Effector CD8-positive, alpha-beta T cell (primary cell): ENCODE measurements around the gene CA5B.
"Not testable (repeated sequence)": the region's sequence is repeated elsewhere in the genome, so short reads cannot be mapped to it uniquely, and the experiment has no call there.

Experiments used
- DNase-seq: peaks from one replicate; lab custom pipeline; 2025; lab: John Stamatoyannopoulos, UW

The CA5B gene

GRCh38 chrX:15747626-15748173 lies 9.6 kb downstream of the CA5B start:
- no peak for DNase-seq

DNA sequence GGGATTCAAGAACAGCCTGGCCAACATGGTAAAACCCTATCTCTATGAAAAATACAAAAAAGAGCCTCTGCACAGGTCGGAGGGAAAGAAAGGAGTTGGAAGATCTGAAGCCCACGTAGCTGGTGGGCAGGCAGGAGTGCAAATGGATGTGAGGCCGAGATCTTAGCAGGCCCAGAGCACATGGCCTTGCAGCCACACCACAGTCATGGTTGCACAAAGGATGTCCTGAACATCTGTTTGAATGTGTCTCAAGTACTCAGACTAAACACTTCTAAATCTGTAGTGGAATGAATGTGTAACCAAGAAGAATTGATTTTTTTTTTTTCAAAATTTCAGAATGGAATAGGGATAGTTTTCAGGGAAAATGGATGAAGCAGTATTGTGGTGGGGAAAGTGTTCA lies 10.8 kb downstream of the CA5B start:
- DNase-seq, result no peak

GRCh38 chrX:15749642-15750610 lies 11.9 kb downstream of the CA5B start:
- no peak for DNase-seq

- DNase-seq, result no peak
Measured at GRCh38 chrX:15750611-15751154, 12.6 kb downstream of the CA5B start.

GRCh38 chrX:15751155-15751819 lies 13.2 kb downstream of the CA5B start:
- DNase-seq, result no peak

DNA sequence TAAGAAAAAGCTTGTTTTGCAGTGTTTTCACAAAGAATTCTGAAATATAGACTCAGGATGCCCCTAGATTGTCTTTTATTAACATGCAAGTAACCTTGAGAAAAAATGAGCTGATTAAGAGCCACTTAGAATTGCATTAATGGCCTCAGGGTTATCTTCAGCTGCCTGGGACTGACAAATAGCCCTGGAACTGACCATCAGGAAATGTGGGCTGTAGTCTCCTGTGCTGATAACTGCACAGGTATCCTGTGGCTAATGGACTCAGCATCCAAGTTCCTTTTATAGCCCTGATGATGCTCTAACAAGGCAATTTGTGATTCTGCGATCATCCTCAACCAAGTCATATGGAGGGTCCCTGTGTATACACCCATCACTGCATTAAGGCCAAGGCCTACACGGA lies 17.0 kb downstream of the CA5B start:
- DNase-seq, result no peak

GRCh38 chrX:15758140-15758539 lies 20.1 kb downstream of the CA5B start:
- DNase-seq, result no peak

GRCh38 chrX:15759886-15760285 lies 21.8 kb downstream of the CA5B start:
- DNase-seq, result not testable (repeated sequence)

GRCh38 chrX:15761564-15762191 lies 23.6 kb downstream of the CA5B start:
- DNase-seq, result peak; percentile 0

DNA sequence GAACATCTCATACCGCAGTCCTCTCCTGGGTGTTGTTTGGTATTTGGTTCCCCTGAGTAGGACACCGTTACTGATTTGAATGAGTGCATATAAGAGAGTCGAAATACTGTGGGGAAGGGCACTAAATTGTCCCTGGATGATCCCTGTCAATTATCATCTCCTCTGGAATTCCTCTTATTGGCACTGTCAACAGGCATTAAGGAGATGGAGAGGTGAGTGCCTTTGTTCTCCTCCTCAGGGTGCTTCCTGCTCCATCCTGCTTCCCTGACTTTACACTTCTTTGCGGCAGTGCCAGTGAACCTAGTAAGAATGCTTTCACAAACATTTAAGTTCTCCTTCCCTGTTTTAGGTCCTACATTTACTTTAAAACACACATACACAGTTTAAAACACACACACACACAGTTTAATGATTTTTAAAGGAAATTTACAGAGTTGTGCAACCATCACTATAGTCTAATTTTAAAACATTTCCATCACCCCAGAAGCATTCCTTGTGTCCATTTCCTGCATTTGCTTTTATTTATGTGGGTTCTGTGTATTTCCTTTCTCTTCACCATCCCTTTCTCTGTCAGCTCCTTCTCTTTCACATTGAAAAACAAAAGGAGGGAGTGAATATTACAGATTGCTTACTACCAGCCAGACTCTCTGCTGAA lies 31.4 kb downstream of the CA5B start:
- no peak for DNase-seq

- no peak for DNase-seq
Measured at GRCh38 chrX:15781961-15782699, 44.1 kb downstream of the CA5B start.

- DNase-seq, result no peak
Measured at GRCh38 chrX:15785176-15785750, 47.2 kb downstream of the CA5B start.

DNA sequence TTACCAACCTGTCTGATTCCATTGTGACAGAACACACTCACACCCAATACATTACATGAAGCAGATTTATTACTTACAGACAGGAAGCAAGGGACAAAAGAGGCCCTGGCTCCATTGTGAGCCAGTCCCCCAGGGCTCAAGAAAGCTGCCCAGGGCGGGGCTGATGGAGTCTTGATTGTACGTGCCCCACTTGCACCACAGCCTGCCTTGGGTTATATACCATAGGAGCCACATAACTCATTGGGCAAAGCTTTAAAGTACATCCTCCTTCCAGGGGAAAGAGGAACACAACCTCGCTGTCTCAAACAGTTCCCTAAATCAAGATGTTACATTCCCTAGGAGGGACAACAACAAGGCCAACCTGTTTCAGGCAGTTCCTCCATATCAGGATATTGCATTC lies 48.8 kb downstream of the CA5B start:
- DNase-seq, result no peak

- DNase-seq, result peak; percentile 75
Measured at GRCh38 chrX:15789979-15790768, 52.1 kb downstream of the CA5B start, which contains the start of gene ZRSR2. ZRSR2 (plus strand) TSS chrX:15790484; CDS start chrX:15790496, 12 bp downstream.

DNA sequence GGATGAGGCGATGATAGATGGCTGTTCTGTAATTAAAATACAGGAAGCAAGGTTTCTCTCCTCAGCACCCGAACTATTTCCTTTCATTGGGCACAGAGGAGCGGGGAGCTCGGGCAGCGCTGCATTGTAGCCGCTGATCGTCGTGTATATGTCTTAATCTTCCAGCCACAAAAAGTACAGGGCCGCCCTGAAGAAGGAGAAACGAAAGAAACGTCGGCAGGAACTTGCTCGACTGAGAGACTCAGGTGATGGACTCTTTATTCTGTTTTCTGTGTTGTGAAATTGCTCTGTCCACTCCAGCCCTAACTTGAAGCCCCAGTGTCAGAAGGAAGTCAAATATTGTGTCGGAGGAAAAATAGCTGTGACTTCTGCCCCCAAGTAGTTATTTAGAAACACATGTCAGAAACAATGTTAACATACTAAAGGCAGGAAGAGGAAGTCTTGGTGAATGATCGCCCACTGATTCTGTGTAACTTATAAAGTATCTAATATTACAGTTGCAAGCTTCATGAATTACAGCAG lies 52.8 kb downstream of the CA5B start:
- DNase-seq, result no peak

DNA sequence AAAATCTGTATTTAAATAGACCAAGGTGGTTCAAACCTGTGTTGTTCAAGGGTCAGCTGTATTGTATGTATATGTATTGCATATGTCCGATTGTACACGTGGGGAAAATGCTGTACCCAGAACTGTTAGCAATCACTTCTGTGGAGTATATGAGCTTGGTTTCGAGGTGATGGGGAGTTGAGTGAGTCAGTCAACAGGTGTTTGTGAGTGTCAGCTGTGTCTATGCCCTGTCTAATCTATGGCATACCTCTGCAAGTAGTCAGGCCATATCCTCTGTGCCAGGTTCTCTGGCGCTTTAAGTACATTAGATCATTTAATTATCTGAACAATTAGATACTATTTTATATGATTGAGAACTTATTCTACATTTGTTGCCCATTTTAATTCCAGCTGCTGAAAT lies 59.6 kb downstream of the CA5B start:
- DNase-seq, result no peak

GRCh38 chrX:15804563-15804962 lies 66.5 kb downstream of the CA5B start:
- DNase-seq, result no peak

- no peak for DNase-seq
Measured at GRCh38 chrX:15808254-15808653, 70.2 kb downstream of the CA5B start.
